HG03159 (cell line): ENCODE measurements around the gene KRTAP5-5.
A peak's percentile ranks its signal among the peaks of the same experiment; 100 is the strongest.
"Not testable (repeated sequence)": the region's sequence is repeated elsewhere in the genome, so short reads cannot be mapped to it uniquely, and the experiment has no call there.

Source experiments
- ATAC-seq: cut with Tn5 transposase; IDR thresholded peaks from one replicate; pipeline ENCODE4 v1.9.1; 2021; ENCODE audit warnings: mild to moderate bottlenecking, moderate library complexity; ENCODE audit not compliant: unreplicated experiment

The KRTAP5-5 gene

DNA sequence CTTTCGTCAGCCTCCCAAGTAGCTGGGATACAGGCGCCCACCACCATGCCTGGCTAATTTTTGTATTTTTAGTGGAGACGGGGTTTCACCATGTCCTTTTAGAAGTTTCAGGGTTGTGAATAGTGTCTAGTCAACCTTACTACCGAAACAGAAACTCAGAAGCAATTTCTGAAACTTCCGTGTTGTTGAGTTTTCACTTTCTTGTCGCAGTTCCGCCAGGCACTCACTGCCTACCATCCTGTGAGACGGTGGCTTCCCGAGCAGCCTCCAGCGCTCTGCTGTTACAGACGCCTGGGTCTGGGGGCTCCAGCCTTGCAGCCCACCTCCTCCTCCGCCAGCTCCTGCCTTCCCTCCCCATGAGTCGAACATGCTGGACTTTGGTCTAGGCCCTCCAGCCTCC, 23.7 kb upstream of the KRTAP5-5 start:
- peak; percentile 70 for ATAC-seq

DNA sequence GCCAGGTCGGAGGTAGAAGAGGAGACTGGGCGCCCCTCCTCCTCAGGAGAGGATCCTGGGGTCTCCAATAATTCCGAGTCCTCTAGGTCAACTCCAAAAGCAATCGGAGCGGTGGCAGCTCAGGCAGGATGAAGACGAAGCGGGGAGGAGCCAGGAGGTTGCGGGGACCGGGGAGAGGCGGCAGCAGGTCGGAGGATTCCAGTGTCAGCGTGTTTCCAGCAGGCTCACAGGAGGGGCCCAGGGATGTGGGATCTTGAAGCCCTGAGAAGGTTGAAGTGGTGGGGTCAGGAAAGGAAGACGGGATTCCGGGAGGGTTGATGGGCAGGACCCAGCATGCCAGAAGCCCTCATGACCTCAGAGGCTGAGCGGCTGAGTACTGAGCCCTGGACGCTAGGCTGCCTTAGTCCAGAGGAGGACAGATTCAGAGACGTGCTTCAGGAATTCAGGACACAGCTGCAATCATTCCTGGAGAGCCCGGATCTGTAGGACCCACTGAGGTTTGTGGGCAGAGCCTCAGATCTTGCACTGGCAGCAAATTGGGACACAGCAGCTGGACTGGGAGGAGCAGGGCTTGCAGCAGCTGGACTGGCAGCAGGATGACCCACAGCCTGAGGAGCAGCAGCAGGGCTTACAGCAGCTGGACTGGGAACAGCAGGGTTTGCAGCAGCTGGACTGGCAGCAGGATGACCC, 22.3 kb upstream of the KRTAP5-5 start:
- ATAC-seq = not testable (repeated sequence)

DNA sequence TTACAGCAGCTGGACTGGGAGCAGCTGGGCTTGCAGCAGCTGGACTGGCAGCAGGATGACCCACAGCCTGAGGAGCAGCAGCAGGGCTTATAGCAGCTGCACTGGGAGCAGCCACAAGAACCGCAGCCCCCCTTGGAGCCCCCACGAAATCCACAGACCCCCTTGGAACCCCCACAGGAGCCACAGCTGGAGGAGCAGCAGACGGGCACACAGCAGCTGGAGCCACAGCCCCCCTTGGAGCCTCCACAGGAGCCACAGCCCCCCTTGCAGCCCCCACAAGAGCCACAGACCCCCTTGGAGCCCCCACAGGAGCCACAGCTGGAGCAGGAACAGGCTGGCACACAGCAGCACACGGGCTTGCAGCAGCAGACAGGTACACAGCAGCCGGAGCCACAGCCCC, 21.7 kb upstream of the KRTAP5-5 start:
- ATAC-seq = not testable (repeated sequence)

DNA sequence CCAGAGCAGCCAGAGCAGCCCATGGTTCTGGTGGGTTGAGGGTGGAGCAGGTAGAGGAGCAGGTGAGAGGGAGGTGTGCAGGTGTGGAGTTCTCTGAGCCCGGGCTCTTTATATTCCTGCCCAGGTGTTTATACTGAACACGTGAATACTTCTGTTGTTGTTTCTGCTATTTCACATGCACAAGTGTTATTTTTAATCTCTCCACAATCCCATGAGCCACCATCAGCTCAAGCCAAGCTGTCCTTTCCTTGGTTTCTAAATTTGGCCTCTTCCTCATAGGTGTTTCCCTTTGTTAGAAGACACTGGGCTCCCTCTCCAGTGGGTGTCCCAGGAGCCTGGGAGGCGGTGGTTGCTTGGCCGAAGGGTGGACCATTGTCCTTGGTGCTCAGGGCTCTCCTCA, 21.2 kb upstream of the KRTAP5-5 start, which contains the start of gene KRTAP5-3:
Gene KRTAP5-3 (minus strand): TSS at position 101 of the 400 bp plus-strand sequence. CDS start 78 bp downstream, at position 23.
- ATAC-seq = no peak

DNA sequence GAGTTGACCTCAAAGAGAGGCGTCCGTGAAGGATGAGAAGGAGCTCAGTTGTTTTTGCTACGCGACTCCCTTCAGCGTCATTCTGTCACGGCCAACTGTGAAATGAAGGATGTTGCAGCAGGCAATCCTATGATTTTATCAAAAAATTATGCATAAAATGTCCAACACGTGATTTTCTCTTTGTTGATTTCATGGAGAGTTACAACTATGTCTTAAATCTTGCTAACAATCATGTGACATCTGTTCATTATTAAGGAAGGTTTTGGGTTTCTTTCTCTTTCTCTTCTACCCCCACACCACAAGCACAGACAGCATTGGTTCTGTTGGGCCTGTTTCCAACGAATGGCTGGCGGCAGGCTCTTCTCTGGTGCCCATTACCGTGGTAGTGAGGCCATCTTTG, 11.3 kb upstream of the KRTAP5-5 start:
- no peak for ATAC-seq

- ATAC-seq = no peak
These were observed 10.1 kb upstream of the KRTAP5-5 start for GRCh38 chr11:1619449-1619848.

- no peak for ATAC-seq
These were observed 7.5 kb upstream of the KRTAP5-5 start, which contains the start of gene KRTAP5-4 for GRCh38 chr11:1622086-1622485. Gene KRTAP5-4, minus strand, starts transcription at chr11:1622138. Its CDS starts 45 bp downstream, at chr11:1622093.

DNA sequence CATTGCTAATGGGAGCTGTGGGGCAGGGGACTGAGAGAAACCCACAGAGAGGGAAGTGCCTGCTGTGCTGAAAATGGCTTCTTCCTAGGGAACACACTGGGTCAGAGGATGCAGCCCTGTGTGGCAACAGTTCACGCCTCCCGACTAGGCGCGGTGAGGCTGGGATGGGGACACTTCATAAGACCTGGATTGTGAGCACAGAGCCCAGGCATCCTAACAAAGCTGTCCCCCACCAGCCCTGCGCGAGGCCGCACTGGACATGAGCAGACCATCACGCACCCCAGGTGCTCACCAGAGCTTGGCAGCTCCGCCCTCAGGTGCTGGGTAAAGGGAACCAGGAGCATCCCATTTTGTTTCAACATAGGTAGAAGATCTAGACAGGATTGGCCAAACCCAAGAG, 5.9 kb upstream of the KRTAP5-5 start:
- ATAC-seq = no peak

GRCh38 chr11:1624621-1625020, 5.0 kb upstream of the KRTAP5-5 start:
- no peak for ATAC-seq

DNA sequence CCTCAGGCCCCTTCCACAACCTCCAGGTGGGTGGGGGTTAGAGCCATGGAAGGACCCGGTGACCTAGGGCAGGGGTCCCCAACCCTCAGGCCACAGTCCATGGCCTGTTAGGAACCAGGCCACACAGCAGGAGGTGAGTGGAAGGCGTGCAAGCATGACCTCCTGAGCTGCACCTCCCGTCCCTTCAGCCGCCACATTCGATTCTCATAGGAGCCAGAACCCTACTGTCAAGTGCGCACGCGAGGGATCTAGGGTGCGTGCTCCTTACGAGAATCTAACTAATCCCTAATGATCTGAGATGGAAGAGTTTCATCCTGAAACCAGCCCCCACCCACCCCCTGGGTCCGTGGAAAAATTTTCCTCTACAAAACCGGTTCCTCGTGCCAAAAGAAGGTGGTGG, 4.0 kb upstream of the KRTAP5-5 start:
- no peak for ATAC-seq

GRCh38 chr11:1628506-1629325, 859 bp upstream of the KRTAP5-5 start:
- no peak for ATAC-seq

DNA sequence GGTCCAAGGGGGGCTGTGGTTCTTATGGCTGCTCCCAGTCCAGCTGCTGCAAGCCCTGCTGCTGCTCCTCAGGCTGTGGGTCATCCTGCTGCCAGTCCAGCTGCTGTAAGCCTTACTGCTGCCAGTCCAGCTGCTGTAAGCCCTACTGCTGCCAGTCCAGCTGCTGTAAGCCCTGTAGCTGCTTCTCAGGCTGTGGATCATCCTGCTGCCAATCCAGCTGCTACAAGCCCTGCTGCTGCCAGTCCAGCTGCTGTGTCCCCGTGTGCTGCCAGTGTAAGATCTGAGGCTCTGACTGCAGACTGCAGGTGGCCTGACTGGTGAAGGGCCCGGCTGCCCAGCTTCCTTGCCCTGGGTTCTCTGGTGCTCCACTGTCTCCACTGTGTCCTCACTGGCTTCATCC, 696 bp downstream of the KRTAP5-5 start:
- ATAC-seq = no peak

GRCh38 chr11:1631066-1631568, 1.5 kb downstream of the KRTAP5-5 start:
- no peak for ATAC-seq

GRCh38 chr11:1632053-1632714, 2.6 kb downstream of the KRTAP5-5 start:
- ATAC-seq = no peak

GRCh38 chr11:1633864-1634263, 4.3 kb downstream of the KRTAP5-5 start:
- ATAC-seq = no peak

GRCh38 chr11:1636291-1636950, 6.8 kb downstream of the KRTAP5-5 start:
- ATAC-seq = no peak

DNA sequence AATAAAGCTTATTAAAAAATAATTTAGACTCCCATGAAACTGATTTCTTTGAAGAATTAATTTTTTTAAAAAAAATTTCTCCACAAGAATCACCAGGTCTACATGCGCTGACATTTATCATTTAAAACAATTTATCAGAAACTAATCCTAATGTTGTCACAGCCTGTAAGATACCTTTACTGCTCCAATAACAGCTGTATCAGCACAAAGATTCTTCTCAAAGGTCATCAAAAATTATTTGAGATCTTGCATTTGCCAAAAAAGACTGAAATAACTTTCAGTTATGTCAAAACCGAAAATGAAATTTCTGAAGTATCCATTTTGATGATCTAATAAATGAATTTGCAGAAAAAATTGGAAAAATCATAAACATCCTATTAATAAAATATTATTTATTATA, 8.1 kb downstream of the KRTAP5-5 start:
- ATAC-seq = no peak

GRCh38 chr11:1638344-1638743, 8.8 kb downstream of the KRTAP5-5 start:
- no peak for ATAC-seq

DNA sequence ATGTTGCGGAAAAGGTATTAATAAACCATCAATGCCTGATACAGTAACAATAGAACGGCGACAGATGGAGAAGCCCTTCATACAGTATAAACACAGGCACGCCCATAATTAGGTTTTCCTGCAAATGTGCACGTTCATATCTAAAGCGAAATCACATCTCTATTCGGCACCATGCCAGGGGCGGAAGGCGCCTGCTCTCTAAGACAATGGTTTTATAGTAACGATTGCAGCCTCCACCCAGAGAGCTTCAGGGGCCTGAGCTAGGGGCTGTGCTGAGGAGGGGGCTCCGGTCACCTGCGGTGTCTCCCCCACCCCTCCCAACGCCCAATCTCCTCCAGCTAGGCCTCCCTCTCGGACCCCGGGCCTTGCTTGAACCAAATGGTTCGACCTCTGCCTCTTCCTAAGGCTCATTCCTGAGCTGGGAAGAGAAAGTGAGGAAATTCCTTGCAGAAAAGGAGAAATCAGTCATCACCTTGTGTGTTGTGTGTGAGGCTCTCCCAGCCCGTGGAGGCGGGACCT, 9.6 kb downstream of the KRTAP5-5 start:
- no peak for ATAC-seq

GRCh38 chr11:1639666-1640065, 10.1 kb downstream of the KRTAP5-5 start:
- no peak for ATAC-seq
